ENCODE results near the gene CCK. TPM values are rescaled to one million over a fixed set of nuclear protein-coding genes. Genes with fewer than 3 reads are reported as not detected.
A peak's percentile ranks its signal among the peaks of the same experiment; 100 is the strongest.

The CCK gene
- total RNA-seq, 1 donor from 2014 or later = not detected

DNA sequence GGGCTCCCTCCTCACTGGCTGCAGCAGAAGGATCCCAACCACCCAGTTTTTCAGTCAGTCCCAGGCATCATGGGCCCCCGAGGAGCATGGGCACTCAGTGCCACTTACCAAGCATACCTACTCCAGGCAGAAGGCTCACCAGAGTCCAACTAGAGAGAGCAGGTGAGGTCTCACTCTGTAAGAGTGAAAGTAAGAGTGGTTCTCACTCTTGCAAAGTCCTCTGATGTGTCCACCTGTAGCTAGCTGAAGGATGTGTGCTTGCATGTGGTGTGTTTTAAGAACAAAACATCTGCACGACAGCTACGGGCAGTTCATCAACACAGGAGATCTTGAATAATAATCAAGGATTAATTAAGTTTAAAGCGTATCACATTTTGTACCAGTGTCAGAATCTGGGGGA is 49.7 kb downstream of the CCK start:
- TF ChIP-seq, protein P1, sequence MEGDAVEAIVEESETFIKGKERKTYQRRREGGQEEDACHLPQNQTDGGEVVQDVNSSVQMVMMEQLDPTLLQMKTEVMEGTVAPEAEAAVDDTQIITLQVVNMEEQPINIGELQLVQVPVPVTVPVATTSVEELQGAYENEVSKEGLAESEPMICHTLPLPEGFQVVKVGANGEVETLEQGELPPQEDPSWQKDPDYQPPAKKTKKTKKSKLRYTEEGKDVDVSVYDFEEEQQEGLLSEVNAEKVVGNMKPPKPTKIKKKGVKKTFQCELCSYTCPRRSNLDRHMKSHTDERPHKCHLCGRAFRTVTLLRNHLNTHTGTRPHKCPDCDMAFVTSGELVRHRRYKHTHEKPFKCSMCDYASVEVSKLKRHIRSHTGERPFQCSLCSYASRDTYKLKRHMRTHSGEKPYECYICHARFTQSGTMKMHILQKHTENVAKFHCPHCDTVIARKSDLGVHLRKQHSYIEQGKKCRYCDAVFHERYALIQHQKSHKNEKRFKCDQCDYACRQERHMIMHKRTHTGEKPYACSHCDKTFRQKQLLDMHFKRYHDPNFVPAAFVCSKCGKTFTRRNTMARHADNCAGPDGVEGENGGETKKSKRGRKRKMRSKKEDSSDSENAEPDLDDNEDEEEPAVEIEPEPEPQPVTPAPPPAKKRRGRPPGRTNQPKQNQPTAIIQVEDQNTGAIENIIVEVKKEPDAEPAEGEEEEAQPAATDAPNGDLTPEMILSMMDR (IDR thresholded peaks at IDR 0.05; ENCODE audit: unreplicated experiment) = no peak
- H3K4me3 Mint-ChIP-seq = no peak overlapping the region
- no peak overlapping the region for H3K27ac Mint-ChIP-seq
- peaks cover 22% of the 10 kb centered on the region for H3K36me3 Mint-ChIP-seq
- H3K9me3 Mint-ChIP-seq = no peaks in the 10 kb centered on the region
- H3K27me3 Mint-ChIP-seq (ENCODE audit: low read depth) = no peaks in the 10 kb centered on the region
- no peak for DNase-seq (ENCODE audit: low spot score in 2 of 2, unreplicated experiment in 2 of 2)
- peaks cover 15% of the 10 kb centered on the region for H3K4me1 Mint-ChIP-seq

DNA sequence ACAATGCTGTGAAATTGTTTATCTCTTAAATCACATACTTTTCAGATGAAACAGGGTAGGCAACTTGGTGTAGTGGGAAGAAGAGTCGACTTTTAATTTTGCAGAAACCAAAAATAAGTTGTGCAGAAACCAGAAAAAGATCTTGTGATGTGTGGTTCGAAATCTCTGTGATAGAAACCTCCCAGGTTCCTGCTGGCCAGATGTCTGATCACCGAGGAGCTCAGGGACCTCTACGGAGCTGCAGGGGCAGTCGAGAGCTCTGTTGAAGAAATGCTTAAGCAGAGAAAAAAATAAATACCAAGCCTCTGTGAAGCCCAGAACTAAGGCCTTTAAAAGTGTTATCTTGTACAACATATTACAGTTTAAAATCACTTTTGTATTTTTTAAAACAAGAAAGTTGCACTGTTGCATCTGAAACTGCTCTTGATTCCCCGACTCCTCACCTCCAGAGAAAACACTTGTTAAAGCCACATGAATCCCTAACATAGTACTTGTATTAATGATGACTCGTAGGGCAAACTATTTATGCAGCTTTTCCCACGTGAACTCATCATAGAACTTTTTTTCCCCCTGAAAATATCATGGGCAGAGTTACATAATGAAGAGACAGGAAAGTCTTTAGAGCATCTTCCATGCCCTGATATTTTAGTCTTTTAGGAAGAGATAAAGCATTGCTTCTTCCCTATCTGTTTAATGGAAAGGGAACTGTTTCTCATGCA is 51.3 kb downstream of the CCK start:
- Mint-ChIP-seq H3K27ac (peak overlapping the region; percentile 60), H3K27me3 (ENCODE audit: low read depth) (no peaks in the 10 kb centered on the region), H3K36me3 (peaks cover 20% of the 10 kb centered on the region), H3K4me3 (no peak overlapping the region), H3K9me3 (no peaks in the 10 kb centered on the region), H3K4me1 (peaks cover 15% of the 10 kb centered on the region)
- TF ChIP-seq, protein P1 (IDR thresholded peaks at IDR 0.05; ENCODE audit: unreplicated experiment) = no peak
- DNase-seq (ENCODE audit: low spot score in 2 of 2, unreplicated experiment in 2 of 2) = no peak

DNA sequence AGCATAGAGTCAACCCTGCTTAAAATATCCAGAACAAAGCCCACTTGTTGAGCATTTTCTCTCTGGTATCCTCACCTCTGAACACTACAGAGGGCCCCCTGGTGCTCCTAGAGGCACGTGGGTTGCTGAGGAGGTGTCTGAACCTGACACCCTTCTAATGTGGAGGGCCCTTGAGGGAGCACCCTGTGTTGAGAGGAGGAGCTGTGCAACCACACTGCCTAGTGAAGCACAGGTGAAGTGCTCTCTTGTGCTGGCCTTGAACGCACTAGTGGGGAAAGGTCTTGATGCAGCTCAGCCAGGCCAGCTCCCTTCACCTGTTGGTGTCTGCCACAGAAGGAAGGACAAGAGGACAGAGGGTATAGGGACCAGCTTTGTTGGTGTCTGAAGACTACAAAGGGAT is 51.9 kb downstream of the CCK start:
- no peaks in the 10 kb centered on the region for H3K27me3 Mint-ChIP-seq (ENCODE audit: low read depth)
- DNase-seq (ENCODE audit: low spot score in 2 of 2, unreplicated experiment in 2 of 2) = no peak
- peaks cover 15% of the 10 kb centered on the region for H3K4me1 Mint-ChIP-seq
- peaks cover 3% of the 10 kb centered on the region for H3K9me3 Mint-ChIP-seq
- H3K36me3 Mint-ChIP-seq = peaks cover 27% of the 10 kb centered on the region
- no peak overlapping the region for H3K4me3 Mint-ChIP-seq
- TF ChIP-seq, protein P1 (IDR thresholded peaks at IDR 0.05; ENCODE audit: unreplicated experiment) = no peak
- H3K27ac Mint-ChIP-seq = peak overlapping the region; percentile 52

DNA sequence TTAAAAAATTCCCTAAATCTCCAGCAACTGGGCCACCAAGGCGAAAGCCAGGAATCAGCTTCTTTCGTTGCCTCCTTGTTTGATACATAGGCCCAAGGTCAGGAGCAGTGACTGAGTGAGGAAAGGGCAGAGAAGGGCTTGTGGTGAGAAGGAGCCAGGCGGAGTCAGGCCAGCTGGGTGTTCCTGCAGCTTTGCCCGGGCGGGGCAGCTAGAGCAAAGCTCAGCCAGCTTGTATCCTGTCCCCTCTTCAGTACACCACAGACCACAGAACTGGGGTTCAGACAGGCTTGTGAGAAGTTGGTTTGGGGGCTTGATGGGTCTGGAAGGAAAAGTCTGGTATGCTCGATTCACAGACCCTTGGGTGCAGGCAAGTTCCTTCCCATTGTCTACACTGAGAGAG is 52.6 kb downstream of the CCK start:
- Mint-ChIP-seq H3K9me3 (peaks cover 7% of the 10 kb centered on the region), H3K36me3 (peaks cover 33% of the 10 kb centered on the region), H3K27me3 (ENCODE audit: low read depth) (no peaks in the 10 kb centered on the region), H3K4me1 (peaks cover 15% of the 10 kb centered on the region), H3K27ac (no peak overlapping the region), H3K4me3 (no peak overlapping the region)
- TF ChIP-seq, protein P1 (IDR thresholded peaks at IDR 0.05; ENCODE audit: unreplicated experiment) = no peak
- no peak for DNase-seq (ENCODE audit: low spot score in 2 of 2, unreplicated experiment in 2 of 2)

DNA sequence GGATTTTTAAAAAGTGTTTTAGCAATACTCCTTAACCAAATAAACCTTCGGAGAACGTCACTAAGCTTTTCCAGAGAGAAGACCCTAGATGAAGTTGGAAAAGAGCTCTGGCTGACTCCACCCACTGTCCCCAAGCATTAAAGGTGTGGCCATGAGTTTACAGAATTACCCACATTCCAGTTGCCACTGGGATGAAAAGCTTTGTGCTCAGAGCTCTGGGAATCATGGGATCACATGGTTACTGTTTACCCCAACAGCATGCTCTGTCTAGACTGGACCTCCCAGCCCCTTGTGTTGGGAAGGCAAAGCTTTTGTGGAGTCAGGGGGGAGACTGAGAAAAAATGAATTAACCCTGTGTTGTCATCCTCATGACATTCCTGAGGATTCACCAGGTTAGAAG is 55.3 kb downstream of the CCK start:
- peaks cover 10% of the 10 kb centered on the region for H3K9me3 Mint-ChIP-seq

More for the DNA sequence above, 55.3 kb downstream of the CCK start:
- peaks cover 15% of the 10 kb centered on the region for H3K4me1 Mint-ChIP-seq
- TF ChIP-seq, protein P1 (IDR thresholded peaks at IDR 0.05; ENCODE audit: unreplicated experiment) = no peak
- no peak overlapping the region for H3K4me3 Mint-ChIP-seq
- no peaks in the 10 kb centered on the region for H3K27me3 Mint-ChIP-seq (ENCODE audit: low read depth)
- H3K36me3 Mint-ChIP-seq = peaks cover 34% of the 10 kb centered on the region
- no peak overlapping the region for H3K27ac Mint-ChIP-seq
- DNase-seq (ENCODE audit: low spot score in 2 of 2, unreplicated experiment in 2 of 2) = no peak
